Adrenal gland (tissue), 12 donors: ENCODE data around the gene GNB5. TPM values are rescaled to one million over a fixed set of nuclear protein-coding genes. Genes with fewer than 3 reads are reported as not detected.
A peak's percentile ranks its signal among the peaks of the same experiment; 100 is the strongest.
"Not testable (repeated sequence)": the region's sequence is repeated elsewhere in the genome, so short reads cannot be mapped to it uniquely, and the experiment has no call there.

Experiments used
- DNase-seq, 7 donors: peaks; one replicate each; pipeline ENCODE4 v3.0.0-alpha.2; 2019 to 2020
- H3K27ac ChIP-seq, 5 donors: fragments of 200-600 bp; sonication (generic) in 4 of 5; 1 replicate in 3 of 5; 2 replicates in 2 of 5; pipeline versions ENCODE4 v1.5.1 to v1.8.0; 2016 to 2020; ENCODE audit warnings: mild to moderate bottlenecking in 1 of 5
- H3K27me3 ChIP-seq: fragments of 200-600 bp; 2 replicates; pipeline ENCODE4 v1.8.0; 2021
- H3K36me3 ChIP-seq, 2 donors: fragments of 200-600 bp; replicated peaks in 1 of 2; 1 replicate in 1 of 2; 2 replicates in 1 of 2; pipeline versions ENCODE4 v1.5.1 to v1.8.0; 2018 to 2022
- H3K4me1 ChIP-seq, 2 donors: fragments of 200-600 bp; replicated peaks in 1 of 2; 1 replicate in 1 of 2; 2 replicates in 1 of 2; pipeline versions ENCODE4 v1.5.1 to v1.8.0; 2018 to 2021
- H3K4me3 ChIP-seq, 4 donors: fragments of 200-600 bp; sonication (generic) in 3 of 4; one replicate each; pipeline ENCODE4 v1.5.1; 2016 to 2018
- H3K9me3 ChIP-seq, 3 donors: fragments of 200-600 bp; sonication (generic) in 1 of 3; replicated peaks in 1 of 3; 1 replicate in 2 of 3; 2 replicates in 1 of 3; pipeline versions ENCODE4 v1.5.1 to v1.8.0; 2016 to 2021
- POLR2A ChIP-seq, 2 donors: fragments of 450-650 bp; IDR thresholded peaks; one replicate each; pipeline ENCODE4 v1.6.1; 2017; ENCODE audit warnings: antibody characterized with exemption in 2 of 2, mild to moderate bottlenecking in 2 of 2, moderate library complexity in 1 of 2
- WGBS, 4 donors: extraction: QIAGEN DNeasy Blood & Tissue Kit in 2 of 4; methylation state at CpG; one replicate each; pipeline versions ENCODE4 v1.1.5 to v1.1.7; 2013 to 2017; 5-methylcytosine and 5-hydroxymethylcytosine counted together
- intact Hi-C, 2 donors: fragments of 100-400 bp; cut with DNase I; formaldehyde crosslinking; loops; one replicate each; pipeline versions ENCODE4 v1.14.1 to v1.15.0; 2022 to 2023
- polyA plus RNA-seq, 3 donors: library from polyadenylated mRNA; stranded (reverse); fragments of 200-250 nt in 2 of 3; fragments of 350-450 nt in 1 of 3; fragmentation: Illumina TruSeq in 1 of 3; extraction: RNeasy Lipid Tissue Mini Kit (QIAGEN cat#74804) in 1 of 3; gene quantifications; one replicate each; pipeline ENCODE4 v1.2.3, GENCODE V29; 2013 to 2014
- total RNA-seq, 9 donors: library from RNA; depleted of rRNA in 4 of 9; stranded (reverse); fragments of >200 nt in 4 of 9; fragments of 120-200 nt in 1 of 9; fragmentation: NEBNext Ultra II Directional in 1 of 9; extraction: Animal tissue kit (Norgen Biotek cat#: 25700) in 1 of 9; gene quantifications; one replicate each; pipeline versions ENCODE4 v1.1.0 to v1.2.4, GENCODE V29; 2013 to 2023
- TF ChIP-seq, protein P1 (sequence below), 6 experiments: fragments of 450-650 bp in 4 of 6; fragments of 200-600 bp in 2 of 6; sonication (generic) in 1 of 6; IDR thresholded peaks; 1 replicate in 5 of 6; 2 replicates in 1 of 6; pipeline versions ENCODE4 v1.5.1 to v1.8.0; 2016 to 2021; ENCODE audit warnings: antibody characterized with exemption in 6 of 6, mild to moderate bottlenecking in 2 of 6, moderate library complexity in 1 of 6
- donor health status: healthy with polysubstance abuse.
- donor health status: Bipolar disorder and iron deficiency.
- donor health status: DM: yes; HTN: yes; CAD: no.
- donor health status: DM: no; HTN: no; CAD: no.
- donor health status: DM: no; HTN: no; CAD: no.
- donor health status: DM: yes; HTN: yes; CAD: no.

Gene GNB5
- total and polyA plus RNA-seq, 12 donors, result 2.8 to 60.7 (median 18.8) TPM

- Histone ChIP-seq H3K27ac (no peak overlapping the region), H3K4me1 (no peaks in the 10 kb centered on the region), H3K36me3 (no peaks in the 10 kb centered on the region), H3K9me3 (no peaks in the 10 kb centered on the region), H3K27me3 (no peaks in the 10 kb centered on the region), H3K4me3 (no peak overlapping the region)
- TF ChIP-seq, protein P1, sequence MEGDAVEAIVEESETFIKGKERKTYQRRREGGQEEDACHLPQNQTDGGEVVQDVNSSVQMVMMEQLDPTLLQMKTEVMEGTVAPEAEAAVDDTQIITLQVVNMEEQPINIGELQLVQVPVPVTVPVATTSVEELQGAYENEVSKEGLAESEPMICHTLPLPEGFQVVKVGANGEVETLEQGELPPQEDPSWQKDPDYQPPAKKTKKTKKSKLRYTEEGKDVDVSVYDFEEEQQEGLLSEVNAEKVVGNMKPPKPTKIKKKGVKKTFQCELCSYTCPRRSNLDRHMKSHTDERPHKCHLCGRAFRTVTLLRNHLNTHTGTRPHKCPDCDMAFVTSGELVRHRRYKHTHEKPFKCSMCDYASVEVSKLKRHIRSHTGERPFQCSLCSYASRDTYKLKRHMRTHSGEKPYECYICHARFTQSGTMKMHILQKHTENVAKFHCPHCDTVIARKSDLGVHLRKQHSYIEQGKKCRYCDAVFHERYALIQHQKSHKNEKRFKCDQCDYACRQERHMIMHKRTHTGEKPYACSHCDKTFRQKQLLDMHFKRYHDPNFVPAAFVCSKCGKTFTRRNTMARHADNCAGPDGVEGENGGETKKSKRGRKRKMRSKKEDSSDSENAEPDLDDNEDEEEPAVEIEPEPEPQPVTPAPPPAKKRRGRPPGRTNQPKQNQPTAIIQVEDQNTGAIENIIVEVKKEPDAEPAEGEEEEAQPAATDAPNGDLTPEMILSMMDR (IDR thresholded peaks at IDR 0.05), result no peak
- no peak for TF ChIP-seq POLR2A (IDR thresholded peaks at IDR 0.05)
- no peak for DNase-seq
- 82 to 89% (median 87%) methylated on average over 2 of the region's 2 CpGs for WGBS, 4 donors
- intact Hi-C loops, result no loop called here
Measured at GRCh38 chr15:52172869-52173268, 18.3 kb downstream of the GNB5 start.

GRCh38 chr15:52171807-52172206, 19.4 kb downstream of the GNB5 start:
- intact Hi-C loops, result no loop called here
- no peaks in the 10 kb centered on the region for H3K9me3 ChIP-seq
- DNase-seq, result peak in 1 of 7 donors; percentile 50
- H3K4me1 ChIP-seq, result no peaks in the 10 kb centered on the region
- H3K4me3 ChIP-seq, result no peak overlapping the region
- no peaks in the 10 kb centered on the region for H3K36me3 ChIP-seq
- no peaks in the 10 kb centered on the region for H3K27me3 ChIP-seq
- TF ChIP-seq, protein P1 (IDR thresholded peaks at IDR 0.05), result no peak
- no peak for TF ChIP-seq POLR2A (IDR thresholded peaks at IDR 0.05)
- H3K27ac ChIP-seq, result no peak overlapping the region
- 8 to 21% (median 12%) methylated on average over 1 of the region's 1 CpG for WGBS, 4 donors

DNA sequence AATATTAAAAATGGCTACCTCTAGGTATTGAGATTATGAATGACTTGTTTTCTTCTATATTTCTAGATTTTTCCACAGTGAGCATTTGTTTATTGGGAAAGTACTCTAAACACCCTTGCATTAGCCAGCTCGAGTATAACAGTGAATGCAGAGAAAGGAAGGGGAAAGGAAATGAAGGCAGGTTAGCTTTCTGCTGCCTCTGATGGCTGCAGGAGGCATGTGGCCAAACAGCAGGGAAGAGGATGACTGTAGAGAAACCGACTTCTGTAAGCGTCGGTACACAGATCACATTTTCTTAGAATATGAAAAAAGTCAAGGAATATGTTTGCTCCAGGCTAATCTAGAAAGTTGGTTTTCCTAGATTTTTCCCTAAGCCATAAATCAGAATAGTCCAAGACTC, 19.8 kb downstream of the GNB5 start:
- Histone ChIP-seq H3K4me3 (no peak overlapping the region), H3K4me1 (no peaks in the 10 kb centered on the region), H3K9me3 (no peaks in the 10 kb centered on the region), H3K27me3 (no peaks in the 10 kb centered on the region), H3K27ac (no peak overlapping the region), H3K36me3 (no peaks in the 10 kb centered on the region)
- WGBS, 4 donors, result 26 to 33% (median 30%) methylated on average over 4 of the region's 4 CpGs
- no peak for TF ChIP-seq POLR2A (IDR thresholded peaks at IDR 0.05)
- TF ChIP-seq, protein P1 (IDR thresholded peaks at IDR 0.05), result no peak
- peak in 1 of 7 donors; percentile 43 for DNase-seq
- intact Hi-C loops, result no loop called here

- H3K9me3 ChIP-seq, intact Hi-C loops, H3K27me3 ChIP-seq, H3K36me3 ChIP-seq, H3K4me1 ChIP-seq, H3K27ac ChIP-seq, H3K4me3 ChIP-seq: not testable (repeated sequence)
- DNase-seq, result peak in 1 of 7 donors; percentile 24
- WGBS, 4 donors, result 91 to 98% (median 97%) methylated on average over 3 of the region's 3 CpGs
Measured at GRCh38 chr15:52170199-52170598, 21.0 kb downstream of the GNB5 start.

DNA sequence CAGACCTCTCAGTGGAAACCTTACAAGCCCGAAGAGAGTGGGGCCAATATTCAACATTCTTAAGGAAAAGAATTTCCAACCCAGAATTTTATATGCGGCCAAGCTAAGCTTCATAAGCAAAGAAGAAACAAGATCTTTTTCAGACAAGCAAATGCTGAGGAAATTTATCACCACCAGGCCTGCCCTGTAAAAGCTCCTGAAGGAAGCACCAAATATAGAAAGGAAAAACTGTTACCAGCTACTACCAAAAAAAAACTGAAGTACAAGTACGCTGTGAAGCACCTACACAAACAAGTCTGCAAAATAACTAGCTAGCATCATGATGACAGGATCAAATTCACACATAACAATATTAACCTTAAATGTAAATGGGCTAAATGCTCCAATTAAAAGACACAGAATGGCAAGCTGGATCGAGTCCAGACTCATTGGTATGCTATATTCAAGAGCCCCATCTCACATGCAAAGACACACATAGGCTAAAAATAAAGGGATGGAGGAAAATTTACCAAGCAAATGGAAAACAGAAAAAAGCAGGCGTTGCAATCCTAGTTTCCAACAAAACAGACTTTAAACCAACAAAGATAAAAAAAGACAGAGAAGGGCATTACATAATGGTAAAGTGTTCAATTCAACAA, 25.6 kb downstream of the GNB5 start:
- WGBS, 4 donors, result 84 to 95% (median 91%) methylated on average over 5 of the region's 5 CpGs
- H3K27me3 ChIP-seq, H3K36me3 ChIP-seq, H3K4me3 ChIP-seq, intact Hi-C loops, DNase-seq, H3K27ac ChIP-seq, H3K9me3 ChIP-seq, H3K4me1 ChIP-seq: not testable (repeated sequence)
